K562 (cell line): ENCODE data around the gene SUFU. TPM values are rescaled to one million over a fixed set of nuclear protein-coding genes. Genes with fewer than 3 reads are reported as not detected.

Source experiments
- BCLAF1 ChIP-seq, 2 experiments: fragments of 450-650 bp in 1 of 2; IDR thresholded peaks; 2 replicates each; pipeline ENCODE4 v1.6.1; 2011 to 2017; ENCODE audit warnings: low read depth in 2 of 2, antibody characterized with exemption in 1 of 2, borderline replicate concordance in 1 of 2, low read length in 1 of 2, mild to moderate bottlenecking in 1 of 2, mixed read lengths in 1 of 2; ENCODE audit not compliant: control insufficient read depth in 1 of 2
- BDP1 ChIP-seq: IDR thresholded peaks from 3 replicates; pipeline ENCODE4 v1.6.1; 2011; ENCODE audit not compliant: insufficient read length, insufficient read depth
- CC2D1A ChIP-seq: fragments of 450-650 bp; IDR thresholded peaks from 2 replicates; pipeline ENCODE4 v1.6.1; 2017; ENCODE audit warnings: mild to moderate bottlenecking
- IRF9 ChIP-seq: fragments of 450-650 bp; IDR thresholded peaks from 2 replicates; pipeline ENCODE4 v1.6.1; 2016; ENCODE audit warnings: missing biosample characterization, missing genetic modification characterization
- MAFF ChIP-seq: IDR thresholded peaks from 2 replicates; pipeline ENCODE4 v1.6.1; 2012; ENCODE audit warnings: low read length, improper control_type of control experiment
- MTF1 ChIP-seq: fragments of 250-450 bp; sonication (Bioruptor Pico); IDR thresholded peaks from 2 replicates; pipeline ENCODE4 v1.9.0; 2021; ENCODE audit warnings: moderate library complexity, mild to moderate bottlenecking, inconsistent platforms, borderline replicate concordance
- MYC ChIP-seq, 2 experiments: fragments of 250-450 bp in 1 of 2; sonication (Bioruptor Pico) in 1 of 2; IDR thresholded peaks; 2 replicates each; pipeline versions ENCODE4 v1.5.1 to v1.6.1; 2012 to 2021; ENCODE audit warnings: low read depth in 2 of 2, borderline replicate concordance in 1 of 2, improper control_type of control experiment in 1 of 2, low read length in 1 of 2, mild to moderate bottlenecking in 1 of 2, moderate library complexity in 1 of 2
- NFRKB ChIP-seq: fragments of 450-650 bp; IDR thresholded peaks from 2 replicates; pipeline ENCODE4 v1.6.1; 2016; ENCODE audit warnings: low read depth
- SAFB ChIP-seq: fragments of 200-400 bp; formaldehyde crosslinking; IDR thresholded peaks from 2 replicates; pipeline ENCODE4 v1.6.1; 2017; ENCODE audit warnings: low read depth, low read length, borderline replicate concordance
- SMAD2 ChIP-seq: fragments of 150-350 bp; IDR thresholded peaks from 2 replicates; pipeline ENCODE4 v1.6.1; 2014; ENCODE audit warnings: low read depth, mild to moderate bottlenecking, low read length
- TAL1 ChIP-seq: fragments of 450-650 bp; IDR thresholded peaks from 2 replicates; pipeline ENCODE4 v1.6.1; 2016; ENCODE audit warnings: mild to moderate bottlenecking
- TSC22D4 ChIP-seq: fragments of 450-650 bp; IDR thresholded peaks from 2 replicates; pipeline ENCODE4 v1.6.1; 2016; ENCODE audit warnings: missing genetic modification characterization, missing biosample characterization, control low read depth
- U2AF1 ChIP-seq: fragments of 200-400 bp; formaldehyde crosslinking; optimal IDR thresholded peaks from 2 replicates; pipeline ENCODE3; 2017; ENCODE audit warnings: mild to moderate bottlenecking, low read depth, low read length, moderate library complexity
- YY1 ChIP-seq, 3 experiments: IDR thresholded peaks; 2 replicates each; pipeline ENCODE4 v1.6.1; 2011; ENCODE audit warnings: low read length in 2 of 3, mild to moderate bottlenecking in 2 of 3, moderate library complexity in 2 of 3, borderline replicate concordance in 1 of 3, control low read depth in 1 of 3, low read depth in 1 of 3; ENCODE audit not compliant: insufficient read depth in 3 of 3, insufficient replicate concordance in 2 of 3, control insufficient read depth in 1 of 3, insufficient read length in 1 of 3; ENCODE audit errors: extremely low read depth in 1 of 3
- ZBTB2 ChIP-seq: fragments of 450-650 bp; IDR thresholded peaks from 2 replicates; pipeline ENCODE4 v1.6.1; 2016; ENCODE audit warnings: antibody characterized with exemption
- ZNF668 ChIP-seq: fragments of 250-450 bp; sonication (Bioruptor Pico); IDR thresholded peaks from 2 replicates; pipeline ENCODE4 v1.8.0; 2022; ENCODE audit warnings: mild to moderate bottlenecking, inconsistent platforms
- ZNF79 ChIP-seq: fragments of 250-450 bp; sonication (Bioruptor Pico); IDR thresholded peaks from 2 replicates; pipeline ENCODE4 v1.4.0; 2020; ENCODE audit warnings: low read depth, mild to moderate bottlenecking, moderate library complexity
- polyA plus RNA-seq, 8 experiments: library from polyadenylated mRNA; depleted of rRNA in 4 of 8; stranded (reverse) in 5 of 8; unstranded in 3 of 8; fragments of >200 nt; fragmentation: Nextera tagmentation in 2 of 8; fragmentation: Illumina TruSeq in 1 of 8; extraction: Ambion mirVana in 2 of 8; extraction: Trizol in 1 of 8; gene quantifications; 2 replicates each; pipeline versions ENCODE4 v1.2.1 to v1.2.3, GENCODE V29; 2011 to 2014; ENCODE audit warnings: inconsistent platforms in 1 of 8, missing spikeins in 1 of 8
- total RNA-seq, 7 experiments: library from RNA; depleted of rRNA in 6 of 7; stranded (reverse); fragments of >200 nt in 6 of 7; fragmentation: Illumina TruSeq in 2 of 7; extraction: Trizol in 2 of 7; gene quantifications; 2 replicates each; pipeline versions ENCODE4 v1.2.1 to v1.2.3, GENCODE V29; 2011 to 2021; ENCODE audit warnings: low replicate concordance in 1 of 7
- TF ChIP-seq, protein P1 (sequence below): IDR thresholded peaks from 2 replicates; pipeline ENCODE4 v1.6.1; 2016; ENCODE audit warnings: missing genetic modification characterization, missing compliant biosample characterization

SUFU gene
- total and polyA plus RNA-seq, 9 of the 15 experiments (the other 6 are each of a cell fraction or from before 2014, with no cell fraction given), result 0.59 to 6.3 (median 0.82) TPM

DNA sequence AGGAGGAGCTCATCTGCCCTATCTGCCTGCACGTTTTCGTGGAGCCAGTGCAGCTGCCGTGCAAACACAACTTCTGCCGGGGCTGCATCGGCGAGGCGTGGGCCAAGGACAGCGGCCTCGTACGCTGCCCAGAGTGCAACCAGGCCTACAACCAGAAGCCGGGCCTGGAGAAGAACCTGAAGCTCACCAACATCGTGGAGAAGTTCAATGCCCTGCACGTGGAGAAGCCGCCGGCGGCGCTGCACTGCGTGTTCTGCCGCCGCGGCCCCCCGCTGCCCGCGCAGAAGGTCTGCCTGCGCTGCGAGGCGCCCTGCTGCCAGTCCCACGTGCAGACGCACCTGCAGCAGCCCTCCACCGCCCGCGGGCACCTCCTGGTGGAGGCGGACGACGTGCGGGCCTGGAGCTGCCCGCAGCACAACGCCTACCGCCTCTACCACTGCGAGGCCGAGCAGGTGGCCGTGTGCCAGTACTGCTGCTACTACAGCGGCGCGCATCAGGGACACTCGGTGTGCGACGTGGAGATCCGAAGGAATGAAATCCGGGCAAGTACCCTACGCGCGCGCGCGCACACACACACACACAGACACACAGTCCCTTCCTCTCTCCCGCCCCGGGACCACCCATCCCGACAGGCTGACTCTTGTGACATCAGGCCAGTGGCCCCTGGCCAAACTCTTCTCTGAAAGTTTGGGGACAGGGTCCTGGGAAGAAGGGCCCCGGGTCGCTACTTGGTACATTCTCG, 141.0 kb downstream of the SUFU start (continued):
- no peak for TF ChIP-seq BCLAF1 (IDR thresholded peaks at IDR 0.05; ENCODE audit: borderline replicate concordance in 1 of 2, control insufficient read depth in 1 of 2, low read depth in 2 of 2, low read length in 1 of 2)
- TF ChIP-seq U2AF1, result no peak
- no peak for TF ChIP-seq SAFB
- TF ChIP-seq CC2D1A, result no peak
- TF ChIP-seq MYC (IDR thresholded peaks at IDR 0.05; ENCODE audit: low read depth, low read length), result peak; percentile 68
- TF ChIP-seq MYC (CRISPR knock-in tag; IDR thresholded peaks at IDR 0.05; ENCODE audit: borderline replicate concordance, low read depth), result no peak
- TF ChIP-seq ZNF79 (CRISPR knock-in tag), result no peak
- no peak for TF ChIP-seq ZBTB2
- TF ChIP-seq SMAD2, result no peak
- no peak for TF ChIP-seq BDP1
- TF ChIP-seq IRF9, result no peak
- no peak for TF ChIP-seq NFRKB
- no peak for TF ChIP-seq TSC22D4 (tag)
- no peak for TF ChIP-seq TAL1
- TF ChIP-seq MAFF, result no peak
- no peak for TF ChIP-seq ZNF668 (CRISPR knock-in tag)
- TF ChIP-seq, protein P1, sequence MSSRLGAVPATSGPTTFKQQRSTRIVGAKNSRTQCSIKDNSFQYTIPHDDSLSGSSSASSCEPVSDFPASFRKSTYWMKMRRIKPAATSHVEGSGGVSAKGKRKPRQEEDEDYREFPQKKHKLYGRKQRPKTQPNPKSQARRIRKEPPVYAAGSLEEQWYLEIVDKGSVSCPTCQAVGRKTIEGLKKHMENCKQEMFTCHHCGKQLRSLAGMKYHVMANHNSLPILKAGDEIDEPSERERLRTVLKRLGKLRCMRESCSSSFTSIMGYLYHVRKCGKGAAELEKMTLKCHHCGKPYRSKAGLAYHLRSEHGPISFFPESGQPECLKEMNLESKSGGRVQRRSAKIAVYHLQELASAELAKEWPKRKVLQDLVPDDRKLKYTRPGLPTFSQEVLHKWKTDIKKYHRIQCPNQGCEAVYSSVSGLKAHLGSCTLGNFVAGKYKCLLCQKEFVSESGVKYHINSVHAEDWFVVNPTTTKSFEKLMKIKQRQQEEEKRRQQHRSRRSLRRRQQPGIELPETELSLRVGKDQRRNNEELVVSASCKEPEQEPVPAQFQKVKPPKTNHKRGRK (tag), result no peak
- TF ChIP-seq YY1 (IDR thresholded peaks at IDR 0.05; ENCODE audit: borderline replicate concordance in 1 of 3, control insufficient read depth in 1 of 3, extremely low read depth in 1 of 3, insufficient read depth in 3 of 3, insufficient read length in 1 of 3, insufficient replicate concordance in 2 of 3, low read depth in 1 of 3, low read length in 2 of 3), result no peak
- TF ChIP-seq MTF1, result no peak
